ENCODE measurements around the gene COASY. TPM values are rescaled to one million over a fixed set of nuclear protein-coding genes. Genes with fewer than 3 reads are reported as not detected.

COASY gene
- polyA plus RNA-seq (2012; rRNA removed), result 56.6 and 69.4 TPM in 2 replicates
- 32.0 and 48.4 TPM in 2 replicates for polyA plus RNA-seq (2012; cell fraction: cytosol; rRNA removed)
- polyA plus RNA-seq (2012; cell fraction: nucleus; rRNA removed), result 145 and 151 TPM in 2 replicates

- H3K9me2 ChIP-seq, result no peaks in the 10 kb centered on the region
- peaks cover 13 to 30% of the 10 kb centered on the region in 2 experiments for H3K36me3 ChIP-seq (replicated peaks in 1 of 2; ENCODE audit: control insufficient read depth in 1 of 2, insufficient read depth in 2 of 2, low read length in 1 of 2)
- ChIA-PET POLR2A (interaction anchor here (0.8 kb wide), 1 partner anchor 30 kb away, joined by 3 read pairs; no protein-coding TSS in a partner anchor), CTCF (interaction anchor here (1.0 kb wide), 1 partner anchor 118 kb away, joined by 3 read pairs; no protein-coding TSS in a partner anchor)
- peaks cover 27% of the 10 kb centered on the region for H3F3A ChIP-seq (replicated peaks; ENCODE audit: insufficient read depth)
- H3K4me2 ChIP-seq, result peak within 1 kb of the TSS; percentile 98
- peak; percentile 99 for DNase-seq
- H3K79me2 ChIP-seq (ENCODE audit: insufficient read depth), result peaks cover 49% of the 10 kb centered on the region
- peak within 1 kb of the TSS; percentile 86 for H2AFZ ChIP-seq (ENCODE audit: low read depth)
- WGBS (ENCODE audit: low lambda C conversion rate), result 0% methylated on average over 6 of the region's 26 CpGs
- TF ChIP-seq MXI1 (IDR thresholded peaks at IDR 0.05; ENCODE audit: low read depth, low read length) (peak; percentile 85; the same call in 1 of the 2 replicates), TCF12 (IDR thresholded peaks at IDR 0.05) (peak; percentile 21; the same call in 1 of the 2 replicates), PBX3 (IDR thresholded peaks at IDR 0.05) (0 out of 2 replicates have a peak, but pooled peaks have one; percentile 22), MEF2A (IDR thresholded peaks at IDR 0.05; ENCODE audit: borderline replicate concordance, low read depth) (no peak), CHD2 (IDR thresholded peaks at IDR 0.05; ENCODE audit: low read length, partially characterized antibody) (peak; percentile 100), GABPA (IDR thresholded peaks at IDR 0.05; ENCODE audit: low read depth) (peak; percentile 92), REST (IDR thresholded peaks at IDR 0.05; ENCODE audit: low read depth, low read length) (peak; percentile 62; the same call in 1 of the 2 replicates), RAD21 (IDR thresholded peaks at IDR 0.05; ENCODE audit: low read length) (no peak), NFIC (IDR thresholded peaks at IDR 0.05; ENCODE audit: borderline replicate concordance) (no peak), MAX (IDR thresholded peaks at IDR 0.05; ENCODE audit: low read depth) (peak; percentile 87), POLR2AphosphoS5 (IDR thresholded peaks at IDR 0.05; ENCODE audit: low read depth, low read length) (peak; percentile 88), SMC3 (IDR thresholded peaks at IDR 0.05; ENCODE audit: low read depth, low read length) (no peak), ZBTB33 (IDR thresholded peaks at IDR 0.05; ENCODE audit: borderline replicate concordance, low read depth) (peak; percentile 100), TEAD4 (IDR thresholded peaks at IDR 0.05; ENCODE audit: borderline replicate concordance, insufficient read depth) (no peak), ELF1 (IDR thresholded peaks at IDR 0.05) (peak; percentile 96), TAF1 (IDR thresholded peaks at IDR 0.05; ENCODE audit: borderline replicate concordance, low read depth, low read length) (peak; percentile 90), YY1 (IDR thresholded peaks at IDR 0.05; ENCODE audit: low read depth) (peak; percentile 58; the same call in 1 of the 2 replicates), SIN3A (IDR thresholded peaks at IDR 0.05; ENCODE audit: borderline replicate concordance, low read depth, low read length) (peak; percentile 99), RCOR1 (IDR thresholded peaks at IDR 0.05; ENCODE audit: low read length) (no peak; the same call in 1 of the 2 replicates)
- peak within 1 kb of the TSS; percentile 86 for H3K9ac ChIP-seq
- no peaks in the 10 kb centered on the region for H4K20me1 ChIP-seq (ENCODE audit: insufficient read depth)
- H3K9me3 ChIP-seq, result no peaks in the 10 kb centered on the region
- peak within 1 kb of the TSS; percentile 78 to 98 for H3K4me3 ChIP-seq (ENCODE audit: low read depth in 2 of 2, low read length in 1 of 2)
- H3K27ac ChIP-seq (ENCODE audit: low read depth in 2 of 2, low read length in 1 of 2), result peak within 1 kb of the TSS; percentile 73 to 87
- H3K4me1 ChIP-seq (ENCODE audit: control insufficient read depth in 1 of 2, insufficient read depth in 2 of 2, low read depth in 1 of 2, low read length in 1 of 2), result peaks cover 4 to 30% of the 10 kb centered on the region in 2 experiments; a peak in 3 of 4 replicates
- H3K27me3 ChIP-seq (ENCODE audit: insufficient read depth), result no peaks in the 10 kb centered on the region
Measured at GRCh38 chr17:42561897-42562387, at the start of gene COASY. Gene COASY, plus strand, starts transcription at chr17:42562148. Its CDS starts 475 bp downstream, at chr17:42562623.
